Transverse colon (tissue), 4 donors: ENCODE results near the gene ZNF488.

ENCODE experiments used
- POLR2A ChIP-seq: fragments of 450-650 bp; IDR thresholded peaks from one replicate; pipeline ENCODE4 v1.6.1; 2016; ENCODE audit warnings: antibody characterized with exemption, mild to moderate bottlenecking, moderate library complexity
- POLR2AphosphoS5 ChIP-seq, 3 donors: sonication (generic); formaldehyde crosslinking; IDR thresholded peaks; one replicate each; pipeline ENCODE4 v1.6.1; 2016; ENCODE audit warnings: antibody characterized with exemption in 3 of 3
- TF ChIP-seq, protein P1 (sequence below), 5 experiments: fragments of 200-600 bp in 3 of 5; fragments of 450-650 bp in 2 of 5; sonication (generic) in 3 of 5; IDR thresholded peaks; 1 replicate in 2 of 5; 2 replicates in 3 of 5; pipeline ENCODE4 v1.5.1; 2016 to 2017; ENCODE audit warnings: antibody characterized with exemption in 5 of 5, inconsistent platforms in 3 of 5, mild to moderate bottlenecking in 2 of 5, moderate library complexity in 1 of 5

DNA sequence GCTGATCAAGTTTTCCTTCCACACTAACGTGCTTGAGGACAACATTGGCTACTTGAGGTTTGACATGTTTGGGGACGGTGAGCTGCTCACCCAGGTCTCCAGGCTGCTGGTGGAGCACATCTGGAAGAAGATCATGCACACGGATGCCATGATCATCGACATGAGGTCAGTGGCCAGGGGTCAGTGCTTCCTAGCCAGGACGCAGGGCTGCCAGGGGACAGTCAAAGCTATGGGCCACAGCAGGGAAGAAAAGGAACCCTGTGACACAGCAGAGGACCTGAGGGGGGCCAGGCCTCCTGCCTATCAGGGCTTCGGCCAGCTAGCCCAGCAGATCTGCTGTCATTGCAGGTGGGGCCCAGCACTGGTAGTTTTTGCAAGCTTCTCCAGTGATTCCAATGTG is 30.7 kb downstream of the ZNF488 start:
- TF ChIP-seq POLR2A (no peak), POLR2AphosphoS5 (IDR thresholded peaks at IDR 0.05) (no peak)
- TF ChIP-seq, protein P1, sequence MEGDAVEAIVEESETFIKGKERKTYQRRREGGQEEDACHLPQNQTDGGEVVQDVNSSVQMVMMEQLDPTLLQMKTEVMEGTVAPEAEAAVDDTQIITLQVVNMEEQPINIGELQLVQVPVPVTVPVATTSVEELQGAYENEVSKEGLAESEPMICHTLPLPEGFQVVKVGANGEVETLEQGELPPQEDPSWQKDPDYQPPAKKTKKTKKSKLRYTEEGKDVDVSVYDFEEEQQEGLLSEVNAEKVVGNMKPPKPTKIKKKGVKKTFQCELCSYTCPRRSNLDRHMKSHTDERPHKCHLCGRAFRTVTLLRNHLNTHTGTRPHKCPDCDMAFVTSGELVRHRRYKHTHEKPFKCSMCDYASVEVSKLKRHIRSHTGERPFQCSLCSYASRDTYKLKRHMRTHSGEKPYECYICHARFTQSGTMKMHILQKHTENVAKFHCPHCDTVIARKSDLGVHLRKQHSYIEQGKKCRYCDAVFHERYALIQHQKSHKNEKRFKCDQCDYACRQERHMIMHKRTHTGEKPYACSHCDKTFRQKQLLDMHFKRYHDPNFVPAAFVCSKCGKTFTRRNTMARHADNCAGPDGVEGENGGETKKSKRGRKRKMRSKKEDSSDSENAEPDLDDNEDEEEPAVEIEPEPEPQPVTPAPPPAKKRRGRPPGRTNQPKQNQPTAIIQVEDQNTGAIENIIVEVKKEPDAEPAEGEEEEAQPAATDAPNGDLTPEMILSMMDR (IDR thresholded peaks at IDR 0.05), result no peak
